ENCODE results near the gene RARB.

DNA sequence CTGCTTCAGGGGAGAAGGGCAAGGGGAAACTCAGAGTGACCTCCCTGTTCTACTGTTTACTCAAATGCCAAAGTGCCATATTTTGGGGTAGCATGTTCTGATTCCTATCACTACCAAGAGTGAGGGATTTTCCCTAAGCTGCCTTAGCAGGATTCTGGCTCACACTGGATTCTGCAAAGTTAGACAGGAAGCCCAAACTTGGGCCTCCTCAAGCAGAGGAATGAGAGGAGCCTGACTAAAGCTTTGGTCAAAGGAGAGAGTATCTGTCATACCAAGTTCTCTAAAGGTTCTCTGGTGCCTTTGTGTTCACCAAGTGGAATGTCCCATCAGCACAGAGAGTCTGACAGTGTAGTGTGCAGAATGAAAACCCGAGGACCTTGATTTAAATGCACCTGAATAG is 8.8 kb upstream of the RARB start:
- TF ChIP-seq, protein P1, sequence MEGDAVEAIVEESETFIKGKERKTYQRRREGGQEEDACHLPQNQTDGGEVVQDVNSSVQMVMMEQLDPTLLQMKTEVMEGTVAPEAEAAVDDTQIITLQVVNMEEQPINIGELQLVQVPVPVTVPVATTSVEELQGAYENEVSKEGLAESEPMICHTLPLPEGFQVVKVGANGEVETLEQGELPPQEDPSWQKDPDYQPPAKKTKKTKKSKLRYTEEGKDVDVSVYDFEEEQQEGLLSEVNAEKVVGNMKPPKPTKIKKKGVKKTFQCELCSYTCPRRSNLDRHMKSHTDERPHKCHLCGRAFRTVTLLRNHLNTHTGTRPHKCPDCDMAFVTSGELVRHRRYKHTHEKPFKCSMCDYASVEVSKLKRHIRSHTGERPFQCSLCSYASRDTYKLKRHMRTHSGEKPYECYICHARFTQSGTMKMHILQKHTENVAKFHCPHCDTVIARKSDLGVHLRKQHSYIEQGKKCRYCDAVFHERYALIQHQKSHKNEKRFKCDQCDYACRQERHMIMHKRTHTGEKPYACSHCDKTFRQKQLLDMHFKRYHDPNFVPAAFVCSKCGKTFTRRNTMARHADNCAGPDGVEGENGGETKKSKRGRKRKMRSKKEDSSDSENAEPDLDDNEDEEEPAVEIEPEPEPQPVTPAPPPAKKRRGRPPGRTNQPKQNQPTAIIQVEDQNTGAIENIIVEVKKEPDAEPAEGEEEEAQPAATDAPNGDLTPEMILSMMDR (IDR thresholded peaks at IDR 0.05) = no peak
- no peak for TF ChIP-seq EP300 (IDR thresholded peaks at IDR 0.05)
- TF ChIP-seq POLR2A (IDR thresholded peaks at IDR 0.05) = no peak
- TF ChIP-seq POLR2AphosphoS5 (IDR thresholded peaks at IDR 0.05) = no peak

Data from stomach (tissue), 4 donors.